Esophagus squamous epithelium (tissue), 4 donors: Measurements from ENCODE around the gene CDK18.

ENCODE experiments used
- POLR2A ChIP-seq, 4 donors: fragments of 450-650 bp; IDR thresholded peaks; one replicate each; pipeline ENCODE4 v1.6.1; 2017; ENCODE audit warnings: antibody characterized with exemption in 4 of 4, mild to moderate bottlenecking in 4 of 4, moderate library complexity in 3 of 4
- TF ChIP-seq, protein P1 (sequence below), 6 experiments: fragments of 450-650 bp in 4 of 6; fragments of 200-600 bp in 2 of 6; sonication (generic) in 2 of 6; IDR thresholded peaks; one replicate each; pipeline ENCODE4 v1.5.1; 2016 to 2019; ENCODE audit warnings: antibody characterized with exemption in 6 of 6, mild to moderate bottlenecking in 4 of 6, moderate library complexity in 4 of 6

DNA sequence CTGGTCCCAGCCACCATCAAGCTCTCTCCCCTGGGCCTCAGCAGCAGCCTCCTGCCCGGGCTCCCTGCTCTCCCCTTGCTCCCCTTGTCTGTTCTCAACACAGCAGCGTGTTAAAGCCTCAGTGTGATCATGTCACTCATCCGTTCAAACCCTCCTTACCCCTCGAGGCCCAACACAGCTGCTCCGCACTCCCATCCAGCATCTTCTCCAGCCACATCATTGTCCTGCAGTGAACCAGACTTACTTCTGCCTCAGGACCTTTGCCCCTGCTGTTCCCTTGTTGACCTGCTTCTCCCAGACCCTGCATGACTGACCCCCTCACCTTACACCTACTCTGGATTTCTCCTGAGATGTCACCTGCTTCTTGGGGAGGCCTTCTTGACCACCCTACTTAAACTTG is 13.3 kb downstream of the CDK18 start:
- TF ChIP-seq, protein P1, sequence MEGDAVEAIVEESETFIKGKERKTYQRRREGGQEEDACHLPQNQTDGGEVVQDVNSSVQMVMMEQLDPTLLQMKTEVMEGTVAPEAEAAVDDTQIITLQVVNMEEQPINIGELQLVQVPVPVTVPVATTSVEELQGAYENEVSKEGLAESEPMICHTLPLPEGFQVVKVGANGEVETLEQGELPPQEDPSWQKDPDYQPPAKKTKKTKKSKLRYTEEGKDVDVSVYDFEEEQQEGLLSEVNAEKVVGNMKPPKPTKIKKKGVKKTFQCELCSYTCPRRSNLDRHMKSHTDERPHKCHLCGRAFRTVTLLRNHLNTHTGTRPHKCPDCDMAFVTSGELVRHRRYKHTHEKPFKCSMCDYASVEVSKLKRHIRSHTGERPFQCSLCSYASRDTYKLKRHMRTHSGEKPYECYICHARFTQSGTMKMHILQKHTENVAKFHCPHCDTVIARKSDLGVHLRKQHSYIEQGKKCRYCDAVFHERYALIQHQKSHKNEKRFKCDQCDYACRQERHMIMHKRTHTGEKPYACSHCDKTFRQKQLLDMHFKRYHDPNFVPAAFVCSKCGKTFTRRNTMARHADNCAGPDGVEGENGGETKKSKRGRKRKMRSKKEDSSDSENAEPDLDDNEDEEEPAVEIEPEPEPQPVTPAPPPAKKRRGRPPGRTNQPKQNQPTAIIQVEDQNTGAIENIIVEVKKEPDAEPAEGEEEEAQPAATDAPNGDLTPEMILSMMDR (IDR thresholded peaks at IDR 0.05), result no peak
- no peak for TF ChIP-seq POLR2A (IDR thresholded peaks at IDR 0.05)
